ENCODE results near the gene FAM98A. TPM values are rescaled to one million over a fixed set of nuclear protein-coding genes. Genes with fewer than 3 reads are reported as not detected.

Gene FAM98A
- 100 to 1,000 TPM in 1 of 3 donors, 10 to 100 TPM in 2; 21.7 to 117 (median 31.8) TPM for total RNA-seq

GRCh38 chr2:33599175-33599942, at the start of gene FAM98A:
FAM98A (minus strand) TSS chr2:33599299; CDS start chr2:33599221, 78 bp downstream.
- intact Hi-C loops (cut with DNase I; ENCODE audit: low total_unique reads) = no loop called here
- TF ChIP-seq POLR2A (IDR thresholded peaks at IDR 0.05) (no peak), POLR2AphosphoS5 (IDR thresholded peaks at IDR 0.05) (peak; percentile 16 to 46 (median 44)), CTCF (IDR thresholded peaks at IDR 0.05) (no peak)
- DNase-seq (ENCODE audit: low spot score in 2 of 2) = peak; percentile 95 to 96
- H3K4me1 ChIP-seq = no peaks in the 10 kb centered on the region
- H3K9me3 ChIP-seq = no peaks in the 10 kb centered on the region
- H3K27ac ChIP-seq = peak within 1 kb of the TSS; percentile 78 to 85
- H3K4me3 ChIP-seq = peak within 1 kb of the TSS; percentile 73 to 96 (median 79)
- no peaks in the 10 kb centered on the region for H3K27me3 ChIP-seq
- no peaks in the 10 kb centered on the region for H3K36me3 ChIP-seq

- Histone ChIP-seq H3K9me3 (peaks cover 0 to 8% of the 10 kb centered on the region in 2 donors), H3K4me1 (no peaks in the 10 kb centered on the region), H3K27ac (no peak overlapping the region), H3K4me3 (no peak overlapping the region), H3K27me3 (no peaks in the 10 kb centered on the region), H3K36me3 (no peaks in the 10 kb centered on the region)
- no peak for DNase-seq (ENCODE audit: low spot score in 2 of 2)
- TF ChIP-seq POLR2A (IDR thresholded peaks at IDR 0.05) = no peak
- TF ChIP-seq POLR2AphosphoS5 (IDR thresholded peaks at IDR 0.05) = no peak
- no peak for TF ChIP-seq CTCF (IDR thresholded peaks at IDR 0.05)
- intact Hi-C loops (cut with DNase I; ENCODE audit: low total_unique reads) = no loop called here
Measured at GRCh38 chr2:33645861-33646260, 46.8 kb upstream of the FAM98A start.

- TF ChIP-seq POLR2AphosphoS5 (IDR thresholded peaks at IDR 0.05) = no peak
- TF ChIP-seq POLR2A (IDR thresholded peaks at IDR 0.05) = no peak
- TF ChIP-seq CTCF (IDR thresholded peaks at IDR 0.05) = no peak
- Histone ChIP-seq H3K9me3 (peaks cover 0 to 8% of the 10 kb centered on the region in 2 donors), H3K27me3 (no peaks in the 10 kb centered on the region), H3K27ac (no peak overlapping the region), H3K4me3 (no peak overlapping the region), H3K4me1 (no peaks in the 10 kb centered on the region), H3K36me3 (no peaks in the 10 kb centered on the region)
- no peak for DNase-seq (ENCODE audit: low spot score in 2 of 2)
- intact Hi-C loops (cut with DNase I; ENCODE audit: low total_unique reads) = no loop called here
Measured at GRCh38 chr2:33644215-33644614, 45.1 kb upstream of the FAM98A start.

GRCh38 chr2:33636001-33636400, 36.9 kb upstream of the FAM98A start:
- Histone ChIP-seq H3K4me3 (no peak overlapping the region), H3K4me1 (no peaks in the 10 kb centered on the region), H3K36me3 (no peaks in the 10 kb centered on the region), H3K27ac (no peak overlapping the region), H3K9me3 (no peaks in the 10 kb centered on the region), H3K27me3 (no peaks in the 10 kb centered on the region)
- DNase-seq (ENCODE audit: low spot score in 2 of 2) = no peak
- TF ChIP-seq POLR2AphosphoS5 (IDR thresholded peaks at IDR 0.05) (no peak), POLR2A (IDR thresholded peaks at IDR 0.05) (no peak), CTCF (IDR thresholded peaks at IDR 0.05) (no peak)
- intact Hi-C loops (cut with DNase I; ENCODE audit: low total_unique reads) = no loop called here

- TF ChIP-seq CTCF (IDR thresholded peaks at IDR 0.05) = no peak
- no peak for TF ChIP-seq POLR2A (IDR thresholded peaks at IDR 0.05)
- no peak for TF ChIP-seq POLR2AphosphoS5 (IDR thresholded peaks at IDR 0.05)
- H3K27ac ChIP-seq = no peak overlapping the region
Measured at GRCh38 chr2:33634261-33634910, 35.3 kb upstream of the FAM98A start.

More at GRCh38 chr2:33634261-33634910, 35.3 kb upstream of the FAM98A start:
- intact Hi-C loops (cut with DNase I; ENCODE audit: low total_unique reads) = no loop called here
- Histone ChIP-seq H3K9me3 (no peaks in the 10 kb centered on the region), H3K36me3 (no peaks in the 10 kb centered on the region), H3K4me3 (no peak overlapping the region), H3K4me1 (no peaks in the 10 kb centered on the region), H3K27me3 (no peaks in the 10 kb centered on the region)
- no peak for DNase-seq (ENCODE audit: low spot score in 2 of 2)

Data from breast epithelium (tissue), 4 donors.